Adrenal gland (tissue), 5 donors: ENCODE results near the gene NNAT.

ENCODE experiments used
- POLR2A ChIP-seq, 2 donors: fragments of 450-650 bp; IDR thresholded peaks; one replicate each; pipeline ENCODE4 v1.6.1; 2017; ENCODE audit warnings: antibody characterized with exemption in 2 of 2, mild to moderate bottlenecking in 2 of 2, moderate library complexity in 1 of 2
- TF ChIP-seq, protein P1 (sequence below), 6 experiments: fragments of 450-650 bp in 4 of 6; fragments of 200-600 bp in 2 of 6; sonication (generic) in 1 of 6; IDR thresholded peaks; 1 replicate in 5 of 6; 2 replicates in 1 of 6; pipeline versions ENCODE4 v1.5.1 to v1.8.0; 2016 to 2021; ENCODE audit warnings: antibody characterized with exemption in 6 of 6, mild to moderate bottlenecking in 2 of 6, moderate library complexity in 1 of 6
- donor health status: DM: no; HTN: no; CAD: no.

DNA sequence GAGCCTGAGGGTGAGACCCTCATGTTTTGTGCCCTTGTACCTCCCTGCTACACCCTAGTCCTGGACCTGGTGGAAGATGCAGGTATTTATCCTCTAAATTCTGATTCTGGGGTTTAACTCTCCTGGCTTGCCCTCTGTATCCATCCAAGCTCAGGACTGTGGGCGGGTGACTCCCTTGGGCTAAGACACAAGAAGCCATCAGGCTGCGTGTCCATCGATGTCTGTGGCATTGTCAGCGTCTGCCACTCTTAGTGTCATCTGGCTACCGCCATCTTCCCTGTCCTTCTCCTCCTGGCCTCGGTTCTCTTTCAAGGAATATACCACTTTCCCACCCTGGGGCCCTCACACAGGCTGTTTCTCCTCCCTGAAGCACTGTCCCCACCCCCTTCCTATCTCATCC, 35.5 kb downstream of the NNAT start:
- TF ChIP-seq, protein P1, sequence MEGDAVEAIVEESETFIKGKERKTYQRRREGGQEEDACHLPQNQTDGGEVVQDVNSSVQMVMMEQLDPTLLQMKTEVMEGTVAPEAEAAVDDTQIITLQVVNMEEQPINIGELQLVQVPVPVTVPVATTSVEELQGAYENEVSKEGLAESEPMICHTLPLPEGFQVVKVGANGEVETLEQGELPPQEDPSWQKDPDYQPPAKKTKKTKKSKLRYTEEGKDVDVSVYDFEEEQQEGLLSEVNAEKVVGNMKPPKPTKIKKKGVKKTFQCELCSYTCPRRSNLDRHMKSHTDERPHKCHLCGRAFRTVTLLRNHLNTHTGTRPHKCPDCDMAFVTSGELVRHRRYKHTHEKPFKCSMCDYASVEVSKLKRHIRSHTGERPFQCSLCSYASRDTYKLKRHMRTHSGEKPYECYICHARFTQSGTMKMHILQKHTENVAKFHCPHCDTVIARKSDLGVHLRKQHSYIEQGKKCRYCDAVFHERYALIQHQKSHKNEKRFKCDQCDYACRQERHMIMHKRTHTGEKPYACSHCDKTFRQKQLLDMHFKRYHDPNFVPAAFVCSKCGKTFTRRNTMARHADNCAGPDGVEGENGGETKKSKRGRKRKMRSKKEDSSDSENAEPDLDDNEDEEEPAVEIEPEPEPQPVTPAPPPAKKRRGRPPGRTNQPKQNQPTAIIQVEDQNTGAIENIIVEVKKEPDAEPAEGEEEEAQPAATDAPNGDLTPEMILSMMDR (IDR thresholded peaks at IDR 0.05): no peak
- no peak for TF ChIP-seq POLR2A (IDR thresholded peaks at IDR 0.05)
